ENCODE results near the gene SLC22A15. TPM values are rescaled to one million over a fixed set of nuclear protein-coding genes. Genes with fewer than 3 reads are reported as not detected.
"Not testable (repeated sequence)": the region's sequence is repeated elsewhere in the genome, so short reads cannot be mapped to it uniquely, and the experiment has no call there.

SLC22A15 gene
- total RNA-seq, 2 experiments from 2014 or later, result 1.2 to 1.3 TPM

DNA sequence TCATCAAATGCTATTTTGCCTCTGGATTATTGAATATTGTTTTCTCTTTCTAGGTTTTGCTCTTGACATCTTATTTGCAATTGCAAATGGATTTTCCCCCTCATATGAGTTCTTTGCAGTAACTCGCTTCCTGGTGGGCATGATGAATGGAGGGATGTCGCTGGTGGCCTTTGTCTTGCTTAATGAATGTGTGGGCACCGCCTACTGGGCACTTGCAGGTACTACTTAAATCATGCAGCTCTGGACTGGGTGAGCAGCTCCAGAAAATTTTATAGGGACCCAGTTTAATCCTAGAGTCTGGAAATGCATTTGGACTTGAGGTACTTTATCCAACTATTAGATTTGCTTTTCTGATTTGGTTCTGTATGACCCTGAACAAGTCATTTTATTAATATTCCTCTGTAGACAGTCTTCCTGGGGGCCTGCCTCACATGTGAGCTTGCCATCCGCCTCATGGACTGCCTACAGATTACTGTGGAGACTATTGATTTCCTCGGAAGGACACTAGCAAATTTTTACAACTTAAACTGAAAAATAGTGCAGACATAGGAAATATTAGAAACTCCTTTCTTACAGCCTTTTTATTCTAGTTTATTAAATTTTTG lies 44.5 kb downstream of the SLC22A15 start:
- CTCF ChIA-PET, result interaction anchor here (0.7 to 3.9 kb wide), 22 partner anchors 9 to 464 kb away, joined by 3 to 34 read pairs (median 4); no protein-coding TSS in a partner anchor
- Mint-ChIP-seq H3K9me3 (no peaks in the 10 kb centered on the region), H3K4me3 (no peak overlapping the region), H3K27me3 (peaks cover 7% of the 10 kb centered on the region), H3K36me3 (ENCODE audit: low read depth) (no peaks in the 10 kb centered on the region), H3K27ac (no peak overlapping the region), H3K4me1 (no peaks in the 10 kb centered on the region)
- POLR2A ChIA-PET, result no interaction called here
- DNase-seq, result peak; percentile 56

GRCh38 chr1:116024626-116025025 lies 48.3 kb downstream of the SLC22A15 start:
- no peak overlapping the region for H3K4me3 Mint-ChIP-seq
- H3K27me3 Mint-ChIP-seq, result peaks cover 4% of the 10 kb centered on the region
- DNase-seq, result no peak
- no peaks in the 10 kb centered on the region for H3K4me1 Mint-ChIP-seq
- no peaks in the 10 kb centered on the region for H3K36me3 Mint-ChIP-seq (ENCODE audit: low read depth)
- no peaks in the 10 kb centered on the region for H3K9me3 Mint-ChIP-seq
- ChIA-PET POLR2A (interaction anchor here (1.1 kb wide), 1 partner anchor 10 kb away, joined by 3 read pairs; no protein-coding TSS in a partner anchor), CTCF (interaction anchor here (1.0 to 1.8 kb wide), 3 partner anchors 10 to 19 kb away, joined by 3 to 4 read pairs (median 4); no protein-coding TSS in a partner anchor)
- no peak overlapping the region for H3K27ac Mint-ChIP-seq

DNA sequence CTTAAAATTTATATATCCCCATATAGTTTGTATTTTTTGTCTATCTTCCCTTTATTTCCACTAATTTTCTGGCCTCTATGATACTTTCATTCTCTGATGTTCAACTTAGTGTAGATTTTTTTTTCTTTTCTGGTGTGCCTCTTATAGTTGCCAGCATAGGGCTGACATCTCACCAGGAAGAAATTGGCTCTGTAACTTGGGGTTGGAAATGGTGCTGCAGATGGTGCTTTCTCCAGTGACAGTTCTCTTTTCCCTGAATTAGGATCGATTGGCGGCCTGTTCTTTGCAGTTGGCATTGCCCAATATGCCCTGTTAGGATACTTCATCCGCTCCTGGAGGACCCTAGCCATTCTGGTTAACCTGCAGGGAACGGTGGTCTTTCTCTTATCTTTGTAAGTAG lies 50.3 kb downstream of the SLC22A15 start:
- Mint-ChIP-seq H3K4me1 (no peaks in the 10 kb centered on the region), H3K27ac (no peak overlapping the region), H3K9me3 (no peaks in the 10 kb centered on the region), H3K27me3 (peaks cover 3% of the 10 kb centered on the region), H3K36me3 (ENCODE audit: low read depth) (no peaks in the 10 kb centered on the region), H3K4me3 (no peak overlapping the region)
- no peak for DNase-seq
- ChIA-PET CTCF (no interaction called here), POLR2A (no interaction called here)

- H3K9me3 Mint-ChIP-seq, result no peaks in the 10 kb centered on the region
- H3K27ac Mint-ChIP-seq, result no peak overlapping the region
- H3K4me3 Mint-ChIP-seq, result no peak overlapping the region
- ChIA-PET CTCF (interaction anchor here (2.7 kb wide), 1 partner anchor 11 kb away, joined by 9 read pairs; no protein-coding TSS in a partner anchor), POLR2A (no interaction called here)
- no peaks in the 10 kb centered on the region for H3K4me1 Mint-ChIP-seq
- no peak for DNase-seq
- H3K36me3 Mint-ChIP-seq (ENCODE audit: low read depth), result no peaks in the 10 kb centered on the region
- H3K27me3 Mint-ChIP-seq, result peaks cover 3% of the 10 kb centered on the region
Measured at GRCh38 chr1:116031302-116031835, 55.1 kb downstream of the SLC22A15 start.

DNA sequence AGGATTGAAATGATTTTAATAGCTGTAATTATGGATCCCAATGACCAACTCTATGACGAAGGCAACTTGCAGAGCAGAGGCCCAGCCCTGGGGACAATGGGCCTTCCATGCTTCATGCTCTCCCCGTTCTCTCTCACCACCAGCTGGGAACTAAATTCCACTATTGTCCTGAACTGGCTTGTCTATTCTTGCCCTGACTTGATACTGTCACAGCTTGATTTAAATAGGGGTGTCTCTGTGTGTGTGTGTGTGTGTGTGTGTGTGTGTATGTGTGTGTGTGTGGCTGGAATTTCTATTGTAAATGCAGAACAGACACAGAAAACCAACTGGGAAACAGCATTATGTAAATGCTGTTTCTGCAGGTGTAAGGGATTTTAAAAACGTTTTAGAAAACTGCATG lies 57.0 kb downstream of the SLC22A15 start:
- Mint-ChIP-seq H3K9me3 (no peaks in the 10 kb centered on the region), H3K4me1 (no peaks in the 10 kb centered on the region), H3K36me3 (ENCODE audit: low read depth) (no peaks in the 10 kb centered on the region), H3K27me3 (peaks cover 3% of the 10 kb centered on the region), H3K4me3 (no peak overlapping the region), H3K27ac (no peak overlapping the region)
- CTCF ChIA-PET, result interaction anchor here (1.0 to 2.7 kb wide), 2 partner anchors 13 to 64 kb away, joined by 3 to 9 read pairs; no protein-coding TSS in a partner anchor
- no peak for DNase-seq
- POLR2A ChIA-PET, result no interaction called here

DNA sequence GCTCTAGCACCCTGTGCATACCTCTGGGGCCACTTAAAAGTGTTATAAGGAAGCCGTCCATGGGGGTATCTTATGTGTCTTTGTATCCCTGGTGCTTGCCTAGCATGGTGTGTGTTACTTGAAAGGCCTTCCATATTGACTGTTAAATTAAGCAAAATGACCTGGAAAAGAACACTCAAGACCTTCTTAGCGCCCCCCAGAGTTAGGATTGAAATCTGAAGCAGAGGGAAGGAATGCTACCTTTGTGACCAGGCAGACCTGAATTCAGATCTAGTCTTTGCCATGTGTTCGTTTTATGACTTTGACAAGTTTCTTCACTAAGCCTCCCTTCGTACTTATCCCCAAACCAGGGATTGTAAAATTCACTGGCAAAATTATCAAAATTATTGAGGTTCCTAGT lies 59.9 kb downstream of the SLC22A15 start:
- H3K9me3 Mint-ChIP-seq, result no peaks in the 10 kb centered on the region
- H3K4me3 Mint-ChIP-seq, result no peak overlapping the region
- no peaks in the 10 kb centered on the region for H3K27me3 Mint-ChIP-seq
- no peaks in the 10 kb centered on the region for H3K36me3 Mint-ChIP-seq (ENCODE audit: low read depth)
- CTCF ChIA-PET, result no interaction called here
- H3K27ac Mint-ChIP-seq, result no peak overlapping the region
- no peak for DNase-seq
- POLR2A ChIA-PET, result no interaction called here
- no peaks in the 10 kb centered on the region for H3K4me1 Mint-ChIP-seq

- no peaks in the 10 kb centered on the region for H3K4me1 Mint-ChIP-seq
- H3K27ac Mint-ChIP-seq, result no peak overlapping the region
- H3K9me3 Mint-ChIP-seq, result no peaks in the 10 kb centered on the region
- H3K27me3 Mint-ChIP-seq, result peaks cover 2% of the 10 kb centered on the region
- no peaks in the 10 kb centered on the region for H3K36me3 Mint-ChIP-seq (ENCODE audit: low read depth)
- ChIA-PET CTCF (interaction anchor here (1.5 kb wide), 1 partner anchor 18 kb away, joined by 3 read pairs; no protein-coding TSS in a partner anchor), POLR2A (no interaction called here)
- DNase-seq, result no peak
- no peak overlapping the region for H3K4me3 Mint-ChIP-seq
Measured at GRCh38 chr1:116038679-116039078, 62.4 kb downstream of the SLC22A15 start.

DNA sequence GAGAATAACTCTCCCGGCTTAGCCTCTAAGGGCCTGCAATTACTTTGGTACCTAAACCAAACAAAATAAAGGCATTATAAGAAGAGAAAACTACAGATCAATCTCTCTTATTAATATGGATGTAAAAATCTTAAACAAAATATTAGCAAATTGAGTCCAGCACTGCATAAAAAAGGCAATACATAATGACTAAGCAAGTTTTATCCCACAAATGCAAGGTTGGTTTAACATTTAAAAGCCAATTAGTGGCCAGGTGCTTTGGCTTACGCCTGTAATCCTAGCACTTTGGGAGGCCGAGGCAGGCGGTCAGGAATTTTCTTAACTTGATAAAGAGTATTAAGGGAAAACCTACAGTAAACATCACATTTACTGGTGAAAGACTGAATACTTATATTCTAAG lies 67.8 kb downstream of the SLC22A15 start:
- no peak overlapping the region for H3K27ac Mint-ChIP-seq
- DNase-seq, result no peak
- peaks cover 8% of the 10 kb centered on the region for H3K27me3 Mint-ChIP-seq
- no peak overlapping the region for H3K4me3 Mint-ChIP-seq
- no peaks in the 10 kb centered on the region for H3K36me3 Mint-ChIP-seq (ENCODE audit: low read depth)
- no peaks in the 10 kb centered on the region for H3K4me1 Mint-ChIP-seq
- H3K9me3 Mint-ChIP-seq, result no peaks in the 10 kb centered on the region
- ChIA-PET POLR2A (no interaction called here), CTCF (no interaction called here)

GRCh38 chr1:116046933-116047332 lies 70.6 kb downstream of the SLC22A15 start:
- H3K27ac Mint-ChIP-seq; POLR2A ChIA-PET; CTCF ChIA-PET; DNase-seq; H3K9me3 Mint-ChIP-seq; H3K27me3 Mint-ChIP-seq; H3K36me3 Mint-ChIP-seq (ENCODE audit: low read depth); H3K4me3 Mint-ChIP-seq; H3K4me1 Mint-ChIP-seq: not testable (repeated sequence)

DNA sequence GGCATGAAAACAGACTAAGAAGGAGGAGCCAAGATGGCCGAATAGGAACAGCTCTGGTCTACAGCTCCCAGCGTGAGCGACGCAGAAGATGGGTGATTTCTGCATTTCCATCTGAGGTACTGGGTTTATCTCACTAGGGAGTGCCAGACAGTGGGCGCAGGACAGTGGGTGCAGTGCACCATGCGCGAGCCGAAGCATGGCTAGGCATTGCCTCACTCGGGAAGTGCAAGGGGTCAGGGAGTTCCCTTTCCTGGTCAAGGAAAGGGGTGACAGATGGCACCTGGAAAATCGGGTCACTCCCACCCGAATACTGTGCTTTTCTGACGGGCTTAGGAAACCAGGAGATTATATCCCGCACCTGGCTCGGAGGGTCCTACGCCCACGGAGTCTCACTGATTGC lies 75.6 kb downstream of the SLC22A15 start:
- H3K4me3 Mint-ChIP-seq; DNase-seq; H3K36me3 Mint-ChIP-seq (ENCODE audit: low read depth); CTCF ChIA-PET; H3K4me1 Mint-ChIP-seq; H3K9me3 Mint-ChIP-seq; H3K27me3 Mint-ChIP-seq; H3K27ac Mint-ChIP-seq; POLR2A ChIA-PET: not testable (repeated sequence)

DNA sequence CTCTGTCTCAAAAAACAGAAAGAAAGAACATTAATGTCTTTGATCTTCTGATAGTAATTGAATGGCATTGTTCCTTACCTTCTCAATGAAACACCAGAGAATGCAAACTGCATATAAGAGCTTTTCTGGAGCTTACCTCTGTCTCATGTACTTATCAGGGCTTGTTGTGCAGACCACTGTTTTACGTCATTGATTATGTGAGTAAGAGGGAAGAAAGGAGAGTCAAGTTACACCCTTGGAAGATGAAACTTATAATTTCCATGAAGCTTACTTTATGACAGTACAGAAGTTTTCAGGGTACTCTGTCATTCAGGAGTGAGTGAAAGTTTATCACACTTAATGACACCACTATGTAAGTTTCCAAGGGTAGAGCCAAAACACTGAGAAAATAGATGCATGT lies 85.9 kb downstream of the SLC22A15 start:
- H3K27me3 Mint-ChIP-seq, result peaks cover 6% of the 10 kb centered on the region
- H3K4me1 Mint-ChIP-seq, result no peaks in the 10 kb centered on the region
- no peak overlapping the region for H3K27ac Mint-ChIP-seq
- ChIA-PET CTCF (no interaction called here), POLR2A (no interaction called here)
- H3K4me3 Mint-ChIP-seq, result no peak overlapping the region
- no peaks in the 10 kb centered on the region for H3K9me3 Mint-ChIP-seq
- H3K36me3 Mint-ChIP-seq (ENCODE audit: low read depth), result no peaks in the 10 kb centered on the region
- DNase-seq, result no peak

DNA sequence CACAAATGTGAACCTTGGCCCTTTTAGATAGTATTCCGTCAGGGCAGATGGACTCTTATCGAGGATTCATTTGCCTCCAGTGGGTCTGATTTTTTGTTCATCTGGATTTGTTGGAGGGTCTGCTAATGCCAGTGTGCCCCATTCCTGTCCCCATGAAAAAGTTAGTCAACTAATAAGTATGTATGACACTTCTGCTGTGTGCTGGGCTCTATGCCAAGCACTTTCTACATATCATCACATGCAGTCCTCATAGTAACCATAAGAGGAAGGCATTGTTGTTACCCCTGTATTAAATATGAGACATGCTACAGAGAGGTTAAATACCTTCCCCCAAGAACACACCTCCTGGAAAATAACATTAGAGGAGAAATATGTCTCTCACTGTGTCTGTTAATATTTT lies 88.3 kb downstream of the SLC22A15 start:
- Mint-ChIP-seq H3K36me3 (ENCODE audit: low read depth) (peaks cover 3% of the 10 kb centered on the region), H3K4me1 (no peaks in the 10 kb centered on the region), H3K27ac (no peak overlapping the region), H3K9me3 (no peaks in the 10 kb centered on the region), H3K4me3 (no peak overlapping the region), H3K27me3 (peaks cover 11% of the 10 kb centered on the region)
- POLR2A ChIA-PET, result no interaction called here
- CTCF ChIA-PET, result no interaction called here
- no peak for DNase-seq

- no peak for DNase-seq
- no peaks in the 10 kb centered on the region for H3K4me1 Mint-ChIP-seq
- no peak overlapping the region for H3K4me3 Mint-ChIP-seq
- H3K27me3 Mint-ChIP-seq, result peaks cover 6% of the 10 kb centered on the region
- H3K9me3 Mint-ChIP-seq, result no peaks in the 10 kb centered on the region
- ChIA-PET CTCF (no interaction called here), POLR2A (no interaction called here)
- H3K36me3 Mint-ChIP-seq (ENCODE audit: low read depth), result peaks cover 3% of the 10 kb centered on the region
- H3K27ac Mint-ChIP-seq, result no peak overlapping the region
Measured at GRCh38 chr1:116066868-116067565, 90.7 kb downstream of the SLC22A15 start.

GRCh38 chr1:116067566-116067890 lies 91.2 kb downstream of the SLC22A15 start:
- DNase-seq, result no peak
- ChIA-PET POLR2A (no interaction called here), CTCF (no interaction called here)
- H3K27ac Mint-ChIP-seq, result no peak overlapping the region
- no peaks in the 10 kb centered on the region for H3K9me3 Mint-ChIP-seq
- peaks cover 3% of the 10 kb centered on the region for H3K36me3 Mint-ChIP-seq (ENCODE audit: low read depth)
- no peaks in the 10 kb centered on the region for H3K4me1 Mint-ChIP-seq
- peaks cover 6% of the 10 kb centered on the region for H3K27me3 Mint-ChIP-seq
- H3K4me3 Mint-ChIP-seq, result no peak overlapping the region

All from activated CD4-positive, alpha-beta memory T cell treated with anti-CD3 and anti-CD28 coated beads, Interleukin-2, amount 10 ng/mL, durations not matched to agents 7 days and 5 days (primary cell).